Tibial nerve (tissue), 4 donors: ENCODE data around the gene OGFOD1.

Experiments used
- EP300 ChIP-seq, 2 donors: sonication (generic); formaldehyde crosslinking; IDR thresholded peaks; one replicate each; pipeline ENCODE4 v1.6.1; 2017; ENCODE audit warnings: antibody characterized with exemption in 2 of 2, mild to moderate bottlenecking in 1 of 2
- POLR2A ChIP-seq, 2 donors: fragments of 450-650 bp; IDR thresholded peaks; one replicate each; pipeline ENCODE4 v1.6.1; 2017; ENCODE audit warnings: antibody characterized with exemption in 2 of 2, mild to moderate bottlenecking in 2 of 2, moderate library complexity in 2 of 2
- TF ChIP-seq, protein P1 (sequence below), 5 experiments: fragments of 200-600 bp in 3 of 5; fragments of 450-650 bp in 2 of 5; sonication (generic) in 3 of 5; IDR thresholded peaks; one replicate each; pipeline ENCODE4 v1.5.1; 2016 to 2019; ENCODE audit warnings: antibody characterized with exemption in 5 of 5, mild to moderate bottlenecking in 3 of 5, moderate library complexity in 2 of 5

DNA sequence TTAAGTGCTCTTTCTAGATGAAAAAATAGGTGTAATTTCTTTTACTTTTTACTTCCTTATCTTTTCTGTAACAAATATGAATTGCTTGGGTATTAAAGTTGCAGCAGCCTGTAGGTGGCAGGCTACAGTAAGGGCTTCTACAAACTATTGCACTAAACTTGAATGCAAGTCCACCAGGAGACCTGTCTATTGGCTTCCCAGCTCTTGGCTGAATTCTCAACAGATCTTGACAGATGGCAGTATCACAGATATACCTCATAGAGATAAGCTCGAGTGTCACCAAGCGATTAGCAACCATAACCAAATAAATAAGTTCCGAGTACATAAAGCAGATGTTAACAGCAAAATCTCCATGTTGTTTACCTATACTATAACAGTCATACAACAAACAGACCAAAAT, 62.6 kb downstream of the OGFOD1 start:
- no peak for TF ChIP-seq POLR2A (IDR thresholded peaks at IDR 0.05)
- TF ChIP-seq, protein P1, sequence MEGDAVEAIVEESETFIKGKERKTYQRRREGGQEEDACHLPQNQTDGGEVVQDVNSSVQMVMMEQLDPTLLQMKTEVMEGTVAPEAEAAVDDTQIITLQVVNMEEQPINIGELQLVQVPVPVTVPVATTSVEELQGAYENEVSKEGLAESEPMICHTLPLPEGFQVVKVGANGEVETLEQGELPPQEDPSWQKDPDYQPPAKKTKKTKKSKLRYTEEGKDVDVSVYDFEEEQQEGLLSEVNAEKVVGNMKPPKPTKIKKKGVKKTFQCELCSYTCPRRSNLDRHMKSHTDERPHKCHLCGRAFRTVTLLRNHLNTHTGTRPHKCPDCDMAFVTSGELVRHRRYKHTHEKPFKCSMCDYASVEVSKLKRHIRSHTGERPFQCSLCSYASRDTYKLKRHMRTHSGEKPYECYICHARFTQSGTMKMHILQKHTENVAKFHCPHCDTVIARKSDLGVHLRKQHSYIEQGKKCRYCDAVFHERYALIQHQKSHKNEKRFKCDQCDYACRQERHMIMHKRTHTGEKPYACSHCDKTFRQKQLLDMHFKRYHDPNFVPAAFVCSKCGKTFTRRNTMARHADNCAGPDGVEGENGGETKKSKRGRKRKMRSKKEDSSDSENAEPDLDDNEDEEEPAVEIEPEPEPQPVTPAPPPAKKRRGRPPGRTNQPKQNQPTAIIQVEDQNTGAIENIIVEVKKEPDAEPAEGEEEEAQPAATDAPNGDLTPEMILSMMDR (IDR thresholded peaks at IDR 0.05), result peak; percentile 58 to 77 (median 64)
- no peak for TF ChIP-seq EP300 (IDR thresholded peaks at IDR 0.05)
